Panc1 (cell line): Measurements from ENCODE around the gene NR1H4. TPM values are rescaled to one million over a fixed set of nuclear protein-coding genes. Genes with fewer than 3 reads are reported as not detected.

Experiments used
- ATAC-seq: fragments of 200-7000 bp; cut with Tn5 transposase; 2 replicates; pipeline ENCODE4 v1.9.1; 2020; ENCODE audit warnings: mild to moderate bottlenecking, moderate library complexity
- BruUV-seq: library from RNA; stranded (reverse); fragments of 400-500 nt; replicated peaks from 2 replicates; lab custom pipeline; 2021; lab: Mats Ljungman, UMichigan
- CTCF ChIA-PET: fragments of 300-600 bp; sonication (Branson Sonifier 250); formaldehyde crosslinking; loops from one replicate; lab custom pipeline; 2022; ENCODE audit warnings: antibody characterized with exemption; lab: Charles Lee
- POLR2A ChIA-PET: fragments of 300-600 bp; sonication (Branson Sonifier 250); formaldehyde crosslinking; loops from one replicate; lab custom pipeline; 2022; ENCODE audit warnings: antibody characterized with exemption; lab: Charles Lee
- DNase-seq: peaks from one replicate; pipeline ENCODE4 v3.0.0-alpha.2; 2010; ENCODE audit warnings: low read depth, low spot score
- H3K27ac ChIP-seq: 2 replicates; pipeline ENCODE4 v1.5.1; 2011; ENCODE audit warnings: mild to moderate bottlenecking, low read length, inconsistent platforms
- H3K27me3 ChIP-seq: fragments of 200-500 bp; sonication (Bioruptor generic); 2 replicates; pipeline ENCODE4 v1.6.0; 2014; ENCODE audit warnings: low read length, inconsistent platforms; ENCODE audit not compliant: control insufficient read depth, insufficient read depth
- H3K36me3 ChIP-seq: fragments of 200-500 bp; sonication (Bioruptor generic); 2 replicates; pipeline ENCODE4 v1.5.1; 2014; ENCODE audit warnings: inconsistent platforms, mild to moderate bottlenecking, low read length, moderate library complexity; ENCODE audit not compliant: control insufficient read depth, insufficient read depth
- H3K4me1 ChIP-seq: 2 replicates; pipeline ENCODE4 v1.5.1; 2011; ENCODE audit warnings: inconsistent platforms, mild to moderate bottlenecking, low read length, moderate library complexity; ENCODE audit not compliant: control insufficient read depth, insufficient read depth
- H3K4me3 ChIP-seq, 2 experiments: 2 replicates each; pipeline ENCODE4 v1.5.1; 2011 to 2012; ENCODE audit warnings: low read depth in 2 of 2, low read length in 2 of 2, mild to moderate bottlenecking in 2 of 2, inconsistent platforms in 1 of 2, moderate library complexity in 1 of 2
- H3K9me3 ChIP-seq: fragments of 200-500 bp; sonication (Bioruptor generic); 2 replicates; pipeline ENCODE4 v1.5.1; 2014; ENCODE audit warnings: low read depth, mild to moderate bottlenecking, inconsistent platforms, low read length, moderate library complexity; ENCODE audit not compliant: control insufficient read depth, insufficient read depth
- POLR2AphosphoS5 ChIP-seq: IDR thresholded peaks from 2 replicates; pipeline ENCODE4 v1.6.1; 2012; ENCODE audit warnings: mild to moderate bottlenecking, low read depth, low read length, moderate library complexity
- SIN3A ChIP-seq: IDR thresholded peaks from 2 replicates; pipeline ENCODE4 v1.6.1; 2012; ENCODE audit warnings: low read depth, mild to moderate bottlenecking, low read length, moderate library complexity, borderline replicate concordance; ENCODE audit not compliant: insufficient read depth
- TCF7L2 ChIP-seq: IDR thresholded peaks from 2 replicates; pipeline ENCODE4 v1.6.1; 2011; ENCODE audit warnings: mild to moderate bottlenecking, low read depth, low read length, inconsistent platforms
- in situ Hi-C: cut with HindIII; loops from 2 replicates; pipeline ENCODE4 v1.10.0; 2016; ENCODE audit warnings: low sequenced_read_pairs, low pct_unique_long_range_greater_than_20kb
- intact Hi-C: fragments of 100-400 bp; cut with micrococcal nuclease; formaldehyde crosslinking; loops from one replicate; pipeline ENCODE4 v1.10.0; 2022; ENCODE audit not compliant: unreplicated experiment
- total RNA-seq: library from RNA; stranded (reverse); gene quantifications from one replicate; pipeline ENCODE4 v1.2.1, GENCODE V29; 2021; ENCODE audit not compliant: unreplicated experiment
- TF ChIP-seq, protein P1 (sequence below), 2 experiments: IDR thresholded peaks; 2 replicates each; pipeline ENCODE4 v1.6.1; 2011 to 2012; ENCODE audit warnings: low read depth in 2 of 2, control low read depth in 1 of 2, low read length in 1 of 2, mild to moderate bottlenecking in 1 of 2, moderate library complexity in 1 of 2; ENCODE audit not compliant: insufficient read depth in 1 of 2
- TF ChIP-seq, protein P2 (sequence below): fragments of 450-650 bp; IDR thresholded peaks from 2 replicates; pipeline ENCODE4 v1.5.1; 2017; ENCODE audit warnings: mild to moderate bottlenecking

Gene NR1H4
- total RNA-seq, 1 experiment from 2014 or later, result not detected

DNA sequence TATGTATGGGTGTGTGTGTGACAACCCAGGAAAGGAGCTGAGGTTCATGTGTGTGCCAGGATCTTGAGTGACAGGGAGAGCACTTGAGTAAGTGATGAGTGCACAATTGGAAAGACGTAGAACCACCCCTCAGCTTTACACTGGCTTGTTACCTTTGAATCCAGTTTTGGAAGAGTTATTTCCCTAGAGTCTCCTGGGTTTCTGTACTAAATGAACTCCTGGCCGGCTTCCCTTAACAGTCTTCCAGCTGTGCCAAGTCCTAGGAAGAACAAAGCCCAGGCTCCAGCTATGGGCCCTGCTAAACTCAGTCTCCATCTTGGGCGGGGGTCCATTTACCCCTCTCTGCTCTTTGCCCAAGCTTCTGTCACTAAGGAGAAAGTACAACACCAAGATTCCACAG is 19.7 kb upstream of the NR1H4 start:
- Histone ChIP-seq H3K27me3 (no peaks in the 10 kb centered on the region), H3K36me3 (no peaks in the 10 kb centered on the region), H3K27ac (no peak overlapping the region), H3K4me3 (no peak overlapping the region), H3K9me3 (no peaks in the 10 kb centered on the region), H3K4me1 (no peaks in the 10 kb centered on the region)
- ChIA-PET CTCF (no interaction called here), POLR2A (interaction anchor here (0.6 kb wide), 1 partner anchor 842 kb away, joined by 3 read pairs; no protein-coding TSS in a partner anchor)
- ATAC-seq, result no peak
- in situ Hi-C loops (no loop called here), intact Hi-C loops (no loop called here)
- TF ChIP-seq, protein P1, sequence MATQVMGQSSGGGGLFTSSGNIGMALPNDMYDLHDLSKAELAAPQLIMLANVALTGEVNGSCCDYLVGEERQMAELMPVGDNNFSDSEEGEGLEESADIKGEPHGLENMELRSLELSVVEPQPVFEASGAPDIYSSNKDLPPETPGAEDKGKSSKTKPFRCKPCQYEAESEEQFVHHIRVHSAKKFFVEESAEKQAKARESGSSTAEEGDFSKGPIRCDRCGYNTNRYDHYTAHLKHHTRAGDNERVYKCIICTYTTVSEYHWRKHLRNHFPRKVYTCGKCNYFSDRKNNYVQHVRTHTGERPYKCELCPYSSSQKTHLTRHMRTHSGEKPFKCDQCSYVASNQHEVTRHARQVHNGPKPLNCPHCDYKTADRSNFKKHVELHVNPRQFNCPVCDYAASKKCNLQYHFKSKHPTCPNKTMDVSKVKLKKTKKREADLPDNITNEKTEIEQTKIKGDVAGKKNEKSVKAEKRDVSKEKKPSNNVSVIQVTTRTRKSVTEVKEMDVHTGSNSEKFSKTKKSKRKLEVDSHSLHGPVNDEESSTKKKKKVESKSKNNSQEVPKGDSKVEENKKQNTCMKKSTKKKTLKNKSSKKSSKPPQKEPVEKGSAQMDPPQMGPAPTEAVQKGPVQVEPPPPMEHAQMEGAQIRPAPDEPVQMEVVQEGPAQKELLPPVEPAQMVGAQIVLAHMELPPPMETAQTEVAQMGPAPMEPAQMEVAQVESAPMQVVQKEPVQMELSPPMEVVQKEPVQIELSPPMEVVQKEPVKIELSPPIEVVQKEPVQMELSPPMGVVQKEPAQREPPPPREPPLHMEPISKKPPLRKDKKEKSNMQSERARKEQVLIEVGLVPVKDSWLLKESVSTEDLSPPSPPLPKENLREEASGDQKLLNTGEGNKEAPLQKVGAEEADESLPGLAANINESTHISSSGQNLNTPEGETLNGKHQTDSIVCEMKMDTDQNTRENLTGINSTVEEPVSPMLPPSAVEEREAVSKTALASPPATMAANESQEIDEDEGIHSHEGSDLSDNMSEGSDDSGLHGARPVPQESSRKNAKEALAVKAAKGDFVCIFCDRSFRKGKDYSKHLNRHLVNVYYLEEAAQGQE (IDR thresholded peaks at IDR 0.05; ENCODE audit: insufficient read depth in 1 of 2, low read depth in 2 of 2, low read length in 1 of 2), result no peak
- no peak for TF ChIP-seq POLR2AphosphoS5
- BruUV-seq, result no TSS peak
- no peak for DNase-seq

DNA sequence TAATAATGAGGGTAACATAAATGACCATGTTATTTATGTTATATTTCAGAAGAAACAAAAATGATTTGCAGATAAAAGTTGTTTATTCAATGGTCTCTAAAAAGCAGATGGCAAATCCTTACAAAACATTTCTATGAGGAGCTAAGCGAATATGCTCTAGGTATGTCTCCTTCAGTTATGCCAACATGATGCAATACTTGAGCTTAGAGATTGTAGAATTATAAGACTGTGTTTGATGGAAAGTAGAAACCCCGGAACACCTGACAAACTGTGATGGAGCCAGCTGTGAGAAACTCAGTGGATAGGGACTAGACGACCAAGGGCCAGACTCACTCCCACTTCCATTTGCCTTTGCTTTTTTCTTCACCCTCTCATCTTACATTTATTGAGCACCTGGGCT is 17.8 kb upstream of the NR1H4 start:
- H3K36me3 ChIP-seq, result no peaks in the 10 kb centered on the region; the same call in 1 of the 2 replicates
- TF ChIP-seq, protein P1 (IDR thresholded peaks at IDR 0.05; ENCODE audit: insufficient read depth in 1 of 2, low read depth in 2 of 2, low read length in 1 of 2), result no peak
- no peak for TF ChIP-seq TCF7L2
- TF ChIP-seq, protein P2, sequence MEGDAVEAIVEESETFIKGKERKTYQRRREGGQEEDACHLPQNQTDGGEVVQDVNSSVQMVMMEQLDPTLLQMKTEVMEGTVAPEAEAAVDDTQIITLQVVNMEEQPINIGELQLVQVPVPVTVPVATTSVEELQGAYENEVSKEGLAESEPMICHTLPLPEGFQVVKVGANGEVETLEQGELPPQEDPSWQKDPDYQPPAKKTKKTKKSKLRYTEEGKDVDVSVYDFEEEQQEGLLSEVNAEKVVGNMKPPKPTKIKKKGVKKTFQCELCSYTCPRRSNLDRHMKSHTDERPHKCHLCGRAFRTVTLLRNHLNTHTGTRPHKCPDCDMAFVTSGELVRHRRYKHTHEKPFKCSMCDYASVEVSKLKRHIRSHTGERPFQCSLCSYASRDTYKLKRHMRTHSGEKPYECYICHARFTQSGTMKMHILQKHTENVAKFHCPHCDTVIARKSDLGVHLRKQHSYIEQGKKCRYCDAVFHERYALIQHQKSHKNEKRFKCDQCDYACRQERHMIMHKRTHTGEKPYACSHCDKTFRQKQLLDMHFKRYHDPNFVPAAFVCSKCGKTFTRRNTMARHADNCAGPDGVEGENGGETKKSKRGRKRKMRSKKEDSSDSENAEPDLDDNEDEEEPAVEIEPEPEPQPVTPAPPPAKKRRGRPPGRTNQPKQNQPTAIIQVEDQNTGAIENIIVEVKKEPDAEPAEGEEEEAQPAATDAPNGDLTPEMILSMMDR, result no peak
- TF ChIP-seq SIN3A, result no peak
- no peak for TF ChIP-seq POLR2AphosphoS5
- ChIA-PET POLR2A (no interaction called here), CTCF (interaction anchor here (0.6 kb wide), 1 partner anchor 1304 kb away, joined by 5 read pairs; no protein-coding TSS in a partner anchor)
- intact Hi-C loops, result no loop called here
- H3K27ac ChIP-seq, result no peak overlapping the region
- in situ Hi-C loops, result no loop called here
- no peaks in the 10 kb centered on the region for H3K4me1 ChIP-seq
- ATAC-seq, result no peak
- H3K27me3 ChIP-seq, result no peaks in the 10 kb centered on the region
- H3K9me3 ChIP-seq, result no peaks in the 10 kb centered on the region
- DNase-seq, result no peak
- no TSS peak for BruUV-seq
- no peak overlapping the region for H3K4me3 ChIP-seq
